Naive thymus-derived CD8-positive, alpha-beta T cell (primary cell): ENCODE results near the gene CACNA1C. TPM values are rescaled to one million over a fixed set of nuclear protein-coding genes. Genes with fewer than 3 reads are reported as not detected.

Source experiments
- ATAC-seq, 2 donors: fragments of 150-1000 bp; cut with Tn5 transposase in 1 of 2; sonication (Bioruptor Pico), chemical (Tn5 transposase) in 1 of 2; 1 replicate in 1 of 2; 2 replicates in 1 of 2; pipeline ENCODE4 v1.10.0; 2021; ENCODE audit warnings: mild to moderate bottlenecking in 2 of 2, moderate library complexity in 2 of 2
- POLR2A ChIA-PET: fragments of 350-600 bp; sonication (Branson Sonifier 250); formaldehyde crosslinking; loops from one replicate; lab custom pipeline; 2021; ENCODE audit warnings: antibody characterized with exemption; lab: Charles Lee
- DNase-seq, 10 donors: peaks; one replicate each; pipeline versions ENCODE4 v3.0.0 to v3.0.0-alpha.2; 2020 to 2022
- H3K27ac Mint-ChIP-seq, 10 donors: one replicate each; pipeline ENCODE4 v1.8.0; 2020 to 2022; ENCODE audit warnings: mild to moderate bottlenecking in 10 of 10, mixed read lengths in 10 of 10, moderate library complexity in 4 of 10, inconsistent platforms in 1 of 10
- H3K27me3 Mint-ChIP-seq, 5 donors: one replicate each; pipeline ENCODE4 v1.8.0; 2021 to 2022; ENCODE audit warnings: mixed read lengths in 5 of 5
- H3K36me3 Mint-ChIP-seq, 3 donors: one replicate each; pipeline ENCODE4 v1.8.0; 2020 to 2022; ENCODE audit warnings: mixed read lengths in 3 of 3, mild to moderate bottlenecking in 2 of 3, inconsistent platforms in 1 of 3
- H3K4me1 Mint-ChIP-seq, 4 donors: one replicate each; pipeline ENCODE4 v1.8.0; 2021 to 2022; ENCODE audit warnings: mixed read lengths in 4 of 4
- H3K4me3 Mint-ChIP-seq, 10 donors: one replicate each; pipeline ENCODE4 v1.8.0; 2020 to 2022; ENCODE audit warnings: mild to moderate bottlenecking in 10 of 10, mixed read lengths in 10 of 10, moderate library complexity in 6 of 10, inconsistent platforms in 1 of 10
- H3K9me3 Mint-ChIP-seq, 9 donors: one replicate each; pipeline ENCODE4 v1.8.0; 2020 to 2022; ENCODE audit warnings: mixed read lengths in 9 of 9, mild to moderate bottlenecking in 3 of 9, inconsistent platforms in 1 of 9, moderate library complexity in 1 of 9
- polyA plus RNA-seq, 3 donors: library from polyadenylated mRNA; unstranded; fragments of 300-500 nt; fragmentation: Illumina TruSeq; gene quantifications; one replicate each; pipeline ENCODE4 v1.2.3, GENCODE V29; 2021
- total RNA-seq, 8 experiments: library from RNA in 2 of 8; stranded (reverse) in 2 of 8; gene quantifications; one replicate each; pipeline ENCODE4 v1.2.3 and lab custom pipeline; 2021 to 2026

CACNA1C gene
- total and polyA plus RNA-seq, 5 experiments from 2014 or later = 0.05 to 0.21 (median 0.16) TPM

GRCh38 chr12:2654311-2654710 is 601.5 kb downstream of the CACNA1C start:
- POLR2A ChIA-PET = no interaction called here
- no peak for ATAC-seq

GRCh38 chr12:2654741-2655140 is 602.0 kb downstream of the CACNA1C start:
- no peaks in the 10 kb centered on the region for H3K4me1 Mint-ChIP-seq
- peaks cover 0 to 11% (median 9%) of the 10 kb centered on the region in 3 donors for H3K36me3 Mint-ChIP-seq
- DNase-seq (no peak), ATAC-seq (no peak)
- peaks cover 0 to 4% (median under 1%) of the 10 kb centered on the region in 5 donors for H3K27me3 Mint-ChIP-seq
- no peak overlapping the region for H3K27ac Mint-ChIP-seq
- no peak overlapping the region for H3K4me3 Mint-ChIP-seq
- POLR2A ChIA-PET = no interaction called here
- H3K9me3 Mint-ChIP-seq = peaks cover 0 to 16% (median 0%) of the 10 kb centered on the region in 9 donors

More at GRCh38 chr12:2654311-2654710, 601.5 kb downstream of the CACNA1C start:
- Mint-ChIP-seq H3K36me3 (peaks cover 0 to 11% (median 9%) of the 10 kb centered on the region in 3 donors), H3K9me3 (peaks cover 0 to 16% (median 0%) of the 10 kb centered on the region in 9 donors), H3K27ac (no peak overlapping the region), H3K4me3 (no peak overlapping the region), H3K27me3 (peaks cover 0 to 6% (median 4%) of the 10 kb centered on the region in 5 donors), H3K4me1 (no peaks in the 10 kb centered on the region)
- DNase-seq = no peak

- Mint-ChIP-seq H3K36me3 (peaks cover 4 to 11% (median 8%) of the 10 kb centered on the region in 3 donors), H3K27me3 (no peaks in the 10 kb centered on the region), H3K9me3 (peaks cover 0 to 5% (median 0%) of the 10 kb centered on the region in 9 donors), H3K4me3 (no peak overlapping the region), H3K4me1 (no peaks in the 10 kb centered on the region), H3K27ac (no peak overlapping the region)
- POLR2A ChIA-PET = no interaction called here
- ATAC-seq (no peak), DNase-seq (no peak)
These were observed 609.7 kb downstream of the CACNA1C start for GRCh38 chr12:2662524-2662923.

- H3K4me3 Mint-ChIP-seq = no peak overlapping the region
- no peaks in the 10 kb centered on the region for H3K27me3 Mint-ChIP-seq
- POLR2A ChIA-PET = no interaction called here
- no peak overlapping the region for H3K27ac Mint-ChIP-seq
- ATAC-seq (no peak), DNase-seq (no peak)
- H3K9me3 Mint-ChIP-seq = no peaks in the 10 kb centered on the region
- peaks cover 0 to 23% (median 19%) of the 10 kb centered on the region in 3 donors for H3K36me3 Mint-ChIP-seq
- no peaks in the 10 kb centered on the region for H3K4me1 Mint-ChIP-seq
These were observed 612.2 kb downstream of the CACNA1C start for GRCh38 chr12:2664721-2665577.

GRCh38 chr12:2666411-2666810 is 613.6 kb downstream of the CACNA1C start:
- DNase-seq = no peak
- H3K36me3 Mint-ChIP-seq = peaks cover 0 to 26% (median 19%) of the 10 kb centered on the region in 3 donors
- H3K9me3 Mint-ChIP-seq = no peaks in the 10 kb centered on the region
- no peaks in the 10 kb centered on the region for H3K4me1 Mint-ChIP-seq
- H3K27me3 Mint-ChIP-seq = no peaks in the 10 kb centered on the region
- no peak for ATAC-seq
- H3K27ac Mint-ChIP-seq = no peak overlapping the region
- no peak overlapping the region for H3K4me3 Mint-ChIP-seq
- POLR2A ChIA-PET = no interaction called here

- peaks cover 0 to 28% (median 19%) of the 10 kb centered on the region in 3 donors for H3K36me3 Mint-ChIP-seq
- no peaks in the 10 kb centered on the region for H3K4me1 Mint-ChIP-seq
- H3K4me3 Mint-ChIP-seq = no peak overlapping the region
- ATAC-seq (no peak), DNase-seq (no peak)
- H3K27me3 Mint-ChIP-seq = no peaks in the 10 kb centered on the region
- no peak overlapping the region for H3K27ac Mint-ChIP-seq
- no peaks in the 10 kb centered on the region for H3K9me3 Mint-ChIP-seq
- POLR2A ChIA-PET = no interaction called here
These were observed 614.1 kb downstream of the CACNA1C start for GRCh38 chr12:2666846-2667245.

GRCh38 chr12:2667716-2668440 is 615.1 kb downstream of the CACNA1C start:
- Mint-ChIP-seq H3K4me3 (no peak overlapping the region), H3K27ac (no peak overlapping the region), H3K36me3 (peaks cover 0 to 28% (median 19%) of the 10 kb centered on the region in 3 donors), H3K9me3 (no peaks in the 10 kb centered on the region), H3K27me3 (no peaks in the 10 kb centered on the region), H3K4me1 (no peaks in the 10 kb centered on the region)
- POLR2A ChIA-PET = no interaction called here
- DNase-seq (no peak), ATAC-seq (no peak)

GRCh38 chr12:2668816-2669215 is 616.0 kb downstream of the CACNA1C start:
- Mint-ChIP-seq H3K27me3 (no peaks in the 10 kb centered on the region), H3K36me3 (peaks cover 0 to 28% (median 19%) of the 10 kb centered on the region in 3 donors), H3K9me3 (no peaks in the 10 kb centered on the region), H3K4me1 (no peaks in the 10 kb centered on the region), H3K27ac (no peak overlapping the region), H3K4me3 (no peak overlapping the region)
- ATAC-seq (no peak), DNase-seq (no peak)
- POLR2A ChIA-PET = no interaction called here

- Mint-ChIP-seq H3K27me3 (no peaks in the 10 kb centered on the region), H3K4me3 (no peak overlapping the region), H3K4me1 (no peaks in the 10 kb centered on the region), H3K27ac (peak overlapping the region in 1 of 10 donors; percentile 73), H3K9me3 (no peaks in the 10 kb centered on the region), H3K36me3 (peaks cover 0 to 28% (median 19%) of the 10 kb centered on the region in 3 donors)
- POLR2A ChIA-PET = no interaction called here
- DNase-seq (no peak), ATAC-seq (no peak)
These were observed 616.8 kb downstream of the CACNA1C start for GRCh38 chr12:2669560-2669959.

GRCh38 chr12:2672863-2673262 is 620.1 kb downstream of the CACNA1C start:
- POLR2A ChIA-PET = interaction anchor here (1.7 kb wide), 1 partner anchor 18 kb away, joined by 3 read pairs; no protein-coding TSS in a partner anchor
- Mint-ChIP-seq H3K27me3 (no peaks in the 10 kb centered on the region), H3K4me1 (no peaks in the 10 kb centered on the region), H3K9me3 (no peaks in the 10 kb centered on the region), H3K36me3 (peaks cover 0 to 23% (median 13%) of the 10 kb centered on the region in 3 donors), H3K27ac (no peak overlapping the region), H3K4me3 (no peak overlapping the region)
- DNase-seq (no peak), ATAC-seq (no peak)

GRCh38 chr12:2673966-2674810 is 621.4 kb downstream of the CACNA1C start:
- no peaks in the 10 kb centered on the region for H3K9me3 Mint-ChIP-seq
- H3K4me1 Mint-ChIP-seq = no peaks in the 10 kb centered on the region
- H3K4me3 Mint-ChIP-seq = no peak overlapping the region
- peaks cover 0 to 11% (median 3%) of the 10 kb centered on the region in 3 donors for H3K36me3 Mint-ChIP-seq
- POLR2A ChIA-PET = interaction anchor here (0.6 kb wide), 1 partner anchor 374 kb away, joined by 3 read pairs; no protein-coding TSS in a partner anchor
- H3K27ac Mint-ChIP-seq = peak overlapping the region in 1 of 10 donors; percentile 25
- H3K27me3 Mint-ChIP-seq = no peaks in the 10 kb centered on the region
- DNase-seq = no peak
- ATAC-seq = no peak

- no peak overlapping the region for H3K4me3 Mint-ChIP-seq
- DNase-seq = no peak
These were observed 623.0 kb downstream of the CACNA1C start for GRCh38 chr12:2675776-2676175.

More at GRCh38 chr12:2675776-2676175, 623.0 kb downstream of the CACNA1C start:
- Mint-ChIP-seq H3K36me3 (peaks cover 0 to 3% (median 3%) of the 10 kb centered on the region in 3 donors), H3K27me3 (no peaks in the 10 kb centered on the region), H3K4me1 (peaks cover 0 to 3% (median under 1%) of the 10 kb centered on the region in 4 donors), H3K9me3 (no peaks in the 10 kb centered on the region), H3K27ac (no peak overlapping the region)
- no peak for ATAC-seq
- POLR2A ChIA-PET = no interaction called here
